Ectodermal cell (in vitro differentiated cells): ENCODE measurements around the gene SCUBE1. TPM values are rescaled to one million over a fixed set of nuclear protein-coding genes. Genes with fewer than 3 reads are reported as not detected.
A peak's percentile ranks its signal among the peaks of the same experiment; 100 is the strongest.

Experiments
- H3K27ac ChIP-seq: 2 replicates; pipeline ENCODE4 v1.7.0; 2013; ENCODE audit warnings: mild to moderate bottlenecking, low read depth, low read length; ENCODE audit not compliant: insufficient read depth, poor library complexity, severe bottlenecking
- H3K27me3 ChIP-seq: 2 replicates; pipeline ENCODE4 v1.7.0; 2013; ENCODE audit warnings: mild to moderate bottlenecking, low read length; ENCODE audit not compliant: insufficient read depth, control insufficient read depth, poor library complexity, severe bottlenecking
- H3K36me3 ChIP-seq: one replicate; pipeline ENCODE4 v1.7.0; 2013; ENCODE audit warnings: low read length; ENCODE audit not compliant: control insufficient read depth, insufficient read depth
- H3K4me1 ChIP-seq: one replicate; pipeline ENCODE4 v1.7.0; 2013; ENCODE audit warnings: low read length; ENCODE audit not compliant: control insufficient read depth, insufficient read depth
- H3K4me3 ChIP-seq: 2 replicates; pipeline ENCODE4 v1.7.0; 2013; ENCODE audit warnings: low read depth, low read length, control low read depth; ENCODE audit not compliant: insufficient read depth
- H3K9me3 ChIP-seq: 2 replicates; pipeline ENCODE4 v1.7.0; 2013; ENCODE audit warnings: mild to moderate bottlenecking, low read length, moderate library complexity; ENCODE audit not compliant: control insufficient read depth
- WGBS, 2 experiments: methylation state at CpG; one replicate each; pipeline ENCODE4 v1.1.7; 2013; ENCODE audit warnings: missing lambda C conversion rate in 2 of 2; 5-methylcytosine and 5-hydroxymethylcytosine counted together
- polyA plus RNA-seq, 4 experiments: library from polyadenylated mRNA; stranded (reverse); fragments of 50-300 nt; gene quantifications; one replicate each; pipeline ENCODE4 v1.2.3, GENCODE V29; 2013

SCUBE1 gene
- polyA plus RNA-seq (2013, experiment 1 of 4): 7.8 TPM
- polyA plus RNA-seq (2013, experiment 2 of 4): 15.3 TPM
- polyA plus RNA-seq (2013, experiment 3 of 4): 6.0 TPM
- polyA plus RNA-seq (2013, experiment 4 of 4): 10.4 TPM

- WGBS, 2 experiments: 1% methylated on average over 56 of the region's 56 CpGs
- H3K36me3 ChIP-seq: no peaks in the 10 kb centered on the region
- H3K4me1 ChIP-seq: peaks cover 22% of the 10 kb centered on the region
- H3K4me3 ChIP-seq: peak within 1 kb of the TSS; percentile 28
- H3K27me3 ChIP-seq: peaks cover 67% of the 10 kb centered on the region
- H3K27ac ChIP-seq: peak within 1 kb of the TSS; percentile 21
- H3K9me3 ChIP-seq: no peaks in the 10 kb centered on the region
Observed at GRCh38 chr22:43343262-43343669, at the start of gene SCUBE1. Gene SCUBE1, minus strand, starts transcription at chr22:43343372. Its CDS starts 111 bp downstream, at chr22:43343261.

- Histone ChIP-seq H3K36me3 (no peaks in the 10 kb centered on the region), H3K27ac (no peak overlapping the region), H3K27me3 (peaks cover 9% of the 10 kb centered on the region), H3K9me3 (no peaks in the 10 kb centered on the region), H3K4me1 (peaks cover 21% of the 10 kb centered on the region), H3K4me3 (no peak overlapping the region)
- 92 to 95% methylated on average over 9 of the region's 9 CpGs for whole genome bisulfite sequencing, 2 experiments
Observed at GRCh38 chr22:43392385-43392989, 49.3 kb upstream of the SCUBE1 start.

- H3K27ac ChIP-seq: no peak overlapping the region
- H3K4me1 ChIP-seq: peaks cover 21% of the 10 kb centered on the region
- no peak overlapping the region for H3K4me3 ChIP-seq
- no peaks in the 10 kb centered on the region for H3K9me3 ChIP-seq
- WGBS, 2 experiments: 91 to 95% methylated on average over 3 of the region's 3 CpGs
- no peaks in the 10 kb centered on the region for H3K36me3 ChIP-seq
- peaks cover 21% of the 10 kb centered on the region for H3K27me3 ChIP-seq
Observed at GRCh38 chr22:43391306-43391705, 48.1 kb upstream of the SCUBE1 start.

GRCh38 chr22:43390872-43391271 lies 47.7 kb upstream of the SCUBE1 start:
- Histone ChIP-seq H3K36me3 (no peaks in the 10 kb centered on the region), H3K27ac (no peak overlapping the region), H3K4me1 (peaks cover 21% of the 10 kb centered on the region), H3K4me3 (no peak overlapping the region), H3K27me3 (peaks cover 25% of the 10 kb centered on the region), H3K9me3 (no peaks in the 10 kb centered on the region)
- whole genome bisulfite sequencing, 2 experiments: 80 to 82% methylated on average over 4 of the region's 4 CpGs

GRCh38 chr22:43390166-43390565 lies 47.0 kb upstream of the SCUBE1 start:
- peaks cover 21% of the 10 kb centered on the region for H3K4me1 ChIP-seq
- 96 to 97% methylated on average over 3 of the region's 3 CpGs for WGBS, 2 experiments
- H3K27ac ChIP-seq: no peak overlapping the region
- peaks cover 28% of the 10 kb centered on the region for H3K27me3 ChIP-seq
- H3K36me3 ChIP-seq: no peaks in the 10 kb centered on the region
- no peak overlapping the region for H3K4me3 ChIP-seq
- no peaks in the 10 kb centered on the region for H3K9me3 ChIP-seq

- 57 to 68% methylated on average over 6 to 7 of the region's 8 CpGs for WGBS, 2 experiments
- H3K4me3 ChIP-seq: no peak overlapping the region
- H3K27ac ChIP-seq: no peak overlapping the region
- peaks cover 28% of the 10 kb centered on the region for H3K27me3 ChIP-seq
- no peaks in the 10 kb centered on the region for H3K36me3 ChIP-seq
- no peaks in the 10 kb centered on the region for H3K9me3 ChIP-seq
- peaks cover 21% of the 10 kb centered on the region for H3K4me1 ChIP-seq
Observed at GRCh38 chr22:43389227-43389836, 46.2 kb upstream of the SCUBE1 start.

GRCh38 chr22:43388420-43388851 lies 45.3 kb upstream of the SCUBE1 start:
- Histone ChIP-seq H3K4me1 (peaks cover 19% of the 10 kb centered on the region), H3K27me3 (peaks cover 28% of the 10 kb centered on the region), H3K36me3 (no peaks in the 10 kb centered on the region), H3K9me3 (no peaks in the 10 kb centered on the region), H3K27ac (no peak overlapping the region), H3K4me3 (no peak overlapping the region)
- WGBS, 2 experiments: 16 to 17% methylated on average over 17 of the region's 17 CpGs

GRCh38 chr22:43387815-43388214 lies 44.6 kb upstream of the SCUBE1 start:
- Histone ChIP-seq H3K4me3 (no peak overlapping the region), H3K9me3 (no peaks in the 10 kb centered on the region)

GRCh38 chr22:43385770-43386641 lies 42.8 kb upstream of the SCUBE1 start:
- no peaks in the 10 kb centered on the region for H3K36me3 ChIP-seq
- H3K4me3 ChIP-seq: no peak overlapping the region
- no peaks in the 10 kb centered on the region for H3K9me3 ChIP-seq
- peaks cover 9% of the 10 kb centered on the region for H3K4me1 ChIP-seq
- no peak overlapping the region for H3K27ac ChIP-seq
- H3K27me3 ChIP-seq: peaks cover 28% of the 10 kb centered on the region
- 13 to 16% methylated on average over 20 of the region's 20 CpGs for WGBS, 2 experiments

More at GRCh38 chr22:43387815-43388214, 44.6 kb upstream of the SCUBE1 start:
- Histone ChIP-seq H3K36me3 (no peaks in the 10 kb centered on the region), H3K27ac (no peak overlapping the region), H3K4me1 (peaks cover 13% of the 10 kb centered on the region), H3K27me3 (peaks cover 28% of the 10 kb centered on the region)
- 62 to 64% methylated on average over 7 of the region's 7 CpGs for WGBS, 2 experiments

- H3K36me3 ChIP-seq: no peaks in the 10 kb centered on the region
- H3K4me3 ChIP-seq: no peak overlapping the region
- 85% methylated on average over 5 of the region's 5 CpGs for WGBS, 2 experiments
- H3K4me1 ChIP-seq: peaks cover 9% of the 10 kb centered on the region
- no peaks in the 10 kb centered on the region for H3K9me3 ChIP-seq
- H3K27ac ChIP-seq: no peak overlapping the region
- H3K27me3 ChIP-seq: peaks cover 28% of the 10 kb centered on the region
Observed at GRCh38 chr22:43384863-43385262, 41.7 kb upstream of the SCUBE1 start.
